Panc1 (cell line): ENCODE results near the gene MCM8.

Experiments
- CTCF ChIP-seq: fragments of 450-650 bp; IDR thresholded peaks from 2 replicates; pipeline ENCODE4 v1.5.1; 2017; ENCODE audit warnings: mild to moderate bottlenecking
- POLR2AphosphoS5 ChIP-seq: IDR thresholded peaks from 2 replicates; pipeline ENCODE4 v1.6.1; 2012; ENCODE audit warnings: mild to moderate bottlenecking, low read depth, low read length, moderate library complexity

- TF ChIP-seq CTCF (no peak), POLR2AphosphoS5 (no peak)
Observed at GRCh38 chr20:5932796-5933195, 17.7 kb upstream of the MCM8 start.
